LNCAP (cell line): ENCODE results near the gene IL20RA.

Experiments used
- CTCF ChIP-seq: fragments of 450-650 bp; IDR thresholded peaks from 2 replicates; pipeline ENCODE4 v1.5.1; 2017; ENCODE audit warnings: mild to moderate bottlenecking

The IL20RA gene

GRCh38 chr6:137011406-137011805 is 33.4 kb downstream of the IL20RA start:
- TF ChIP-seq CTCF = no peak

GRCh38 chr6:137010128-137010718 is 34.5 kb downstream of the IL20RA start:
- no peak for TF ChIP-seq CTCF

GRCh38 chr6:137008204-137008603 is 36.6 kb downstream of the IL20RA start:
- no peak for TF ChIP-seq CTCF

GRCh38 chr6:137006056-137006455 is 38.7 kb downstream of the IL20RA start:
- no peak for TF ChIP-seq CTCF

- no peak for TF ChIP-seq CTCF
Observed at GRCh38 chr6:137005073-137005472, 39.7 kb downstream of the IL20RA start.

GRCh38 chr6:137002505-137002904 is 42.3 kb downstream of the IL20RA start:
- no peak for TF ChIP-seq CTCF

- TF ChIP-seq CTCF = no peak
Observed at GRCh38 chr6:137001977-137002302, 42.8 kb downstream of the IL20RA start.

GRCh38 chr6:137001299-137001976 is 43.3 kb downstream of the IL20RA start:
- no peak for TF ChIP-seq CTCF
